GM12864 (cell line): ENCODE measurements around the gene SRSF8.

Source experiments
- DNase-seq: peaks from one replicate; pipeline ENCODE4 v3.0.0-alpha.2; 2011; ENCODE audit warnings: low read depth
- H3K4me3 ChIP-seq: 2 replicates; pipeline ENCODE4 v1.5.1; 2011; ENCODE audit warnings: mild to moderate bottlenecking, low read depth, low read length, control low read depth
- CTCF ChIP-seq: IDR thresholded peaks from 2 replicates; pipeline ENCODE4 v1.5.1; 2011; ENCODE audit warnings: low read depth, mild to moderate bottlenecking, moderate library complexity, low read length, control low read depth, inconsistent platforms; ENCODE audit errors: missing control alignments

Gene SRSF8

GRCh38 chr11:95119361-95120060, 52.8 kb downstream of the SRSF8 start:
- DNase-seq = no peak
- TF ChIP-seq CTCF = no peak
- H3K4me3 ChIP-seq = no peak overlapping the region
